Putamen (tissue), 1 donor: ENCODE data around the gene ITPKC.
"Not testable (repeated sequence)": the region's sequence is repeated elsewhere in the genome, so short reads cannot be mapped to it uniquely, and the experiment has no call there.

ENCODE experiments used
- DNase-seq: peaks from one replicate; pipeline ENCODE4 v3.0.0-alpha.2; 2016; ENCODE audit warnings: low spot score

ITPKC gene

GRCh38 chr19:40741527-40742390, 24.8 kb downstream of the ITPKC start:
- no peak for DNase-seq

GRCh38 chr19:40742477-40742876, 25.6 kb downstream of the ITPKC start:
- no peak for DNase-seq

GRCh38 chr19:40742886-40743285, 26.0 kb downstream of the ITPKC start:
- DNase-seq, result no peak

GRCh38 chr19:40743926-40744325, 27.0 kb downstream of the ITPKC start:
- no peak for DNase-seq

GRCh38 chr19:40744554-40745401, 27.9 kb downstream of the ITPKC start:
- DNase-seq, result no peak

GRCh38 chr19:40745402-40745780, 28.5 kb downstream of the ITPKC start:
- no peak for DNase-seq

GRCh38 chr19:40747536-40747935, 30.6 kb downstream of the ITPKC start:
- no peak for DNase-seq

- DNase-seq, result peak; percentile 100
Measured at GRCh38 chr19:40750058-40750873, 33.4 kb downstream of the ITPKC start, which contains the start of gene ACTMAP. ACTMAP (minus strand) TSS chr19:40750477; CDS start chr19:40749803, 674 bp downstream.

GRCh38 chr19:40750874-40751537, 34.1 kb downstream of the ITPKC start, which contains the start of gene SNRPA:
SNRPA (plus strand) TSS chr19:40751203; CDS start chr19:40751409, 206 bp downstream.
- peak; percentile 98 for DNase-seq

GRCh38 chr19:40752257-40752781, 35.4 kb downstream of the ITPKC start:
- no peak for DNase-seq

GRCh38 chr19:40754611-40755247, 37.8 kb downstream of the ITPKC start:
- DNase-seq, result peak; percentile 49

GRCh38 chr19:40755248-40755624, 38.3 kb downstream of the ITPKC start:
- no peak for DNase-seq

GRCh38 chr19:40755791-40756190, 38.9 kb downstream of the ITPKC start:
- no peak for DNase-seq

GRCh38 chr19:40756502-40757110, 39.7 kb downstream of the ITPKC start:
- DNase-seq, result no peak

GRCh38 chr19:40758491-40758890, 41.6 kb downstream of the ITPKC start:
- DNase-seq, result no peak

- DNase-seq, result no peak
Measured at GRCh38 chr19:40759352-40759751, 42.4 kb downstream of the ITPKC start.

- no peak for DNase-seq
Measured at GRCh38 chr19:40762754-40763470, 46.0 kb downstream of the ITPKC start.

GRCh38 chr19:40763526-40763925, 46.6 kb downstream of the ITPKC start:
- no peak for DNase-seq

GRCh38 chr19:40763963-40764362, 47.1 kb downstream of the ITPKC start:
- DNase-seq, result no peak

GRCh38 chr19:40766385-40766784, 49.5 kb downstream of the ITPKC start:
- not testable (repeated sequence) for DNase-seq
